ENCODE measurements around the gene CCR6.
"Not testable (repeated sequence)": the region's sequence is repeated elsewhere in the genome, so short reads cannot be mapped to it uniquely, and the experiment has no call there.

Gene CCR6

DNA sequence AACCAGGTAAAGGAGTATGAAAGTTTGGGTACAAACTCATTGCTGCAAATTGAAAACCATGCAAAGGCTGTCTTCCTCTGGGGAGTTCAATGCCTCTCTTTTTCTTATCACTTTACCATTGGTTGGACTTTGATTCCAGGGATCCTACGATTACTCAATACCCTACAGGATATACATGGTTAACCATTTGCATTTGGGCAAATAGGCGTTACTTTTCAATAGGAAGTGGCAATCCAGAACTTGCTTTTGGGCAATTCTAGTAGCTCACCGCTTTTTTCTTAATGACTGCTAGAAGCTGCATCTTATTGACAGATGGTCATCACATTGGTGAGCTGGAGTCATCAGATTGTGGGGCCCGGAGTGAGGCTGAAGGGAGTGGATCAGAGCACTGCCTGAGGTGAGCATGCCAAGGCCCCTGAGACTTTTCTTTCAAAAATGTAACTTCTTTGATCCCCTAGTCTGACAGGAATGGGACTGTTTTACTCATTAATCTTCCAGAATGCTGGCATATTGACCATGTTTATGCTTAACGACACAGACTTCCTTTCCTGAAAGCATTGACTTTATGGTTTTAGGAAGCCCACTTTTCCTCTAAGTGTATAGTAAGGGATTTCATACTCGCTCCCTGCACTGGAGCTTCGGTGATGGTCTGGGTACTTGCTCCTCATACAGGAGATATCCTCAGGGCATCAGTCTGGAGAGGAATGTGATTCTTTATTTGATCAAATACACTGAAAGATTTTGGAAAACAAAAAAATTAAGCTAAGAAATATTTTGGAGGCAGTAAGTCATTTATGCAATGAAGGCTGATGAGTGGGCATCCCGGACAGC, at the start of gene CCR6:
Gene CCR6, plus strand, starts transcription at position 270 of the 831 bp plus-strand sequence. CDS start 13,039 bp downstream, outside the sequence.
- H3K27ac ChIP-seq (ENCODE audit: low read depth, low read length) = no peak within 1 kb of the TSS
- no peaks in the 10 kb centered on the region for H3K36me3 ChIP-seq (ENCODE audit: control insufficient read depth, insufficient read depth, low read length)
- H3K4me3 ChIP-seq (ENCODE audit: low read length) = no peak within 1 kb of the TSS
- H3K4me1 ChIP-seq (ENCODE audit: control insufficient read depth, insufficient read depth, low read length) = peaks cover 2% of the 10 kb centered on the region
- no peaks in the 10 kb centered on the region for H3K27me3 ChIP-seq (ENCODE audit: control insufficient read depth, insufficient read depth, low read length)
- no peak within 1 kb of the TSS for H3K9ac ChIP-seq (ENCODE audit: low read length)

DNA sequence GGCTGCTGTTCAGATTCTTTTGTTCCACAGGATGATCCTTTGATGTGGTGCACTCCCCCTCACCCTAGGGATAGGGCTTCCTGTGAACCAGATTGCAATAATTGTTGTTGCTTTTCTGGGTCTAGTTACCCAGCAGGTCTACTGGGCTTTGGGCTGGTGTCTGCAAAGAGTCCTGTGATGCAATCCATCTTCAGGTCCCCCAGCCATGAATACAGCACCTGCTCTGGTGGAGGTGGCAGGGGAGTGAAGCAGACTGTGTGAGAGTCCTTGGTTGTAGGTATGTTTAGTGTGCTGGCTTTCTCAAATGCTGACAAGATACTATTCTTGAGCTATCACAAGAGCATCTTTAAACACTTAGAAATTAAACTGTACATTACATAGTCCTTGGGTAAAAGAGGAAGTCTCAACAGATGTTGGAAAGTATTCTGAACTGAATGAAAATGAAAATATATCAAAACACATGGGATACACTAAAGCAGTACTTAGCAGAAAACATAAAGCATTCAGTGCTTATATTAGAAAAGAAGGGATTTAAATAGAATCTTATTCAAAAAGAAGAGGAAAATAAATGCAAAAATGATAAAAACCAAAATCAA, 49.1 kb upstream of the CCR6 start:
- Histone ChIP-seq H3K4me3 (ENCODE audit: low read length) (no peak overlapping the region), H3K36me3 (ENCODE audit: control insufficient read depth, insufficient read depth, low read length) (no peaks in the 10 kb centered on the region), H3K27me3 (ENCODE audit: control insufficient read depth, insufficient read depth, low read length) (no peaks in the 10 kb centered on the region), H3K9ac (ENCODE audit: low read length) (no peak overlapping the region), H3K27ac (ENCODE audit: low read depth, low read length) (no peak overlapping the region), H3K4me1 (ENCODE audit: control insufficient read depth, insufficient read depth, low read length) (no peaks in the 10 kb centered on the region)

DNA sequence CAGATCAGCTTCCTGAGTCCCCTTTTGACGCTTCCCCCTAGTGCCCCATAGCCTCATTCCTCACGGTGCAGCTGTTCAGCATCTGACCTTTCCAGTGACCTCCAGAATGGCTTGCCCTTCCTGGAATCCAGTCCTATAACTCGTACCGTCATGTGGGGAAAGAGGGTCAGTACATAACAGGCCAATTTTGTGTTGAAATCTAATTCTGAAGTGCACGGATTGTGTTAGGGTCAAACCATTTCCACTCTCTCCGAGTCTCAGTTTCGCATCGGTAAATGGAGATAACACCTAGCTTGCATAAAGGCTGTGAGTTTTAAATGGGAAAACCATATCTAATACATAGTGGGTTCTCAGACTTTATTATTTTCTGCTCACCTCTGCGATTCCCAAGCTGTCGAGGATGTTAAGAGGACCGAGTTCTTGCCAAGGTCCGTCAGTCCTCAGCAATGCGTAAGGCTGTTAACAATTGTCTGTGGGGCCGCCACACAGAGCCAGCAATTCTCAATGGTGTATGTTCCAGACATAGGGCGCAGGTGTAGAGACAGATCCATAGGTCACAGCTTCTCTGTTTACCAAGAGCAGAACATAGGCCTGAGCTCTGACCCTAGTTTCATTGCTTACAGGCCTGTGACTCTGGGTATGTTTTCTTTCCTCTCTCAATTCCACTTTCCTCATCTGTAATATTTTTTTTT, 45.5 kb upstream of the CCR6 start:
- Histone ChIP-seq H3K27me3 (ENCODE audit: control insufficient read depth, insufficient read depth, low read length) (no peaks in the 10 kb centered on the region), H3K4me3 (ENCODE audit: low read length) (no peak overlapping the region), H3K36me3 (ENCODE audit: control insufficient read depth, insufficient read depth, low read length) (no peaks in the 10 kb centered on the region), H3K9ac (ENCODE audit: low read length) (no peak overlapping the region), H3K4me1 (ENCODE audit: control insufficient read depth, insufficient read depth, low read length) (no peaks in the 10 kb centered on the region), H3K27ac (ENCODE audit: low read depth, low read length) (no peak overlapping the region)

- H3K4me1 ChIP-seq (ENCODE audit: control insufficient read depth, insufficient read depth, low read length) = no peaks in the 10 kb centered on the region
- no peaks in the 10 kb centered on the region for H3K27me3 ChIP-seq (ENCODE audit: control insufficient read depth, insufficient read depth, low read length)
- H3K9ac ChIP-seq (ENCODE audit: low read length) = no peak overlapping the region
- H3K4me3 ChIP-seq (ENCODE audit: low read length) = no peak overlapping the region
- no peaks in the 10 kb centered on the region for H3K36me3 ChIP-seq (ENCODE audit: control insufficient read depth, insufficient read depth, low read length)
- no peak overlapping the region for H3K27ac ChIP-seq (ENCODE audit: low read depth, low read length)
These were observed 44.2 kb upstream of the CCR6 start for GRCh38 chr6:167078745-167079144.

DNA sequence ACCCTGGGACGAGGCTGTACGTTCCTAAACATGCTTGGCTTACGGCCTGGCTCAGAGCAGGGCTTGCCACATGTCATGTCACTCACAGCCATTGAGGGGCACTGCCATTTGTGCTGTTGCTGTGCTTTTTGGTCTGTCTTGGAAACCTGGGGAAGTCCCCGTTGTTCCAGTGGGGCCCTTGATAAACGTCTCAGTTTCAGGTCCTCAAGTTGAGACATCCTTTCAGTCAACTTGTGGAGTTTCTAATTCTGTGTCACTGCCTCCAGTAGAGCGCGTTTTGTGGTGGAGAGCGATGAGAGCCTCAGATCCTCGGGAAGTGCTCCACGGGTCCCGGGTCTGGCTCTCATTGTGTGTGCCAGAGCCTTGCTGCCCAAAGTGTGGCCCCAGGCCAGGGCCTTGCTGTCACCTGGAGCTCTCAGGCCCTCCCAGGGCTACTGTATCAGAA, 43.0 kb upstream of the CCR6 start:
- Histone ChIP-seq H3K27me3 (ENCODE audit: control insufficient read depth, insufficient read depth, low read length) (no peaks in the 10 kb centered on the region), H3K9ac (ENCODE audit: low read length) (no peak overlapping the region), H3K4me3 (ENCODE audit: low read length) (no peak overlapping the region), H3K36me3 (ENCODE audit: control insufficient read depth, insufficient read depth, low read length) (no peaks in the 10 kb centered on the region), H3K27ac (ENCODE audit: low read depth, low read length) (no peak overlapping the region), H3K4me1 (ENCODE audit: control insufficient read depth, insufficient read depth, low read length) (no peaks in the 10 kb centered on the region)

DNA sequence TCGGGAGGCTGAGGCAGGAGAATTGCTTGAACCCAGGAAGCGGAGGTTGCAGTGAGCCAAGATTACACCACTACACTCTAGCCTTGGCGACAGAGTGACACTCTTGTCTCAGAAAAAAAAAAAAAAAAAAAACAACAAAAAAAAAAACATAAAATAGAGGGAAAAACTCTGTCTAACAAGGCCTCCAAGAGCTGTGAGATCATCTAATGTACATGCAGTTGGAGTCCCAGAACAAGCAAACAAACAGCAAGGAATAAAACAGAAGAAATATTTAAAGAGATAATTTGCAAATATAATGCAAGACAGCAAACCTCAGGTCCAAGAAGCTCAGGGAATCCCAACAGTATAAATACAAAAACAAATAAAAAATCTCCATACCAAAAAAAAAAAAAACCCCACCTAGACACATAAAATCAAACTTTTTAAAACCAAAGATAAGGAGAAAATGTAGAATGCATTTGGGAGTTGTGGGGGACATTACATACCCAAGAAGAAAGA, 35.0 kb upstream of the CCR6 start:
- H3K36me3 ChIP-seq (ENCODE audit: control insufficient read depth, insufficient read depth, low read length) = no peaks in the 10 kb centered on the region
- H3K9ac ChIP-seq (ENCODE audit: low read length) = no peak overlapping the region
- no peaks in the 10 kb centered on the region for H3K4me1 ChIP-seq (ENCODE audit: control insufficient read depth, insufficient read depth, low read length)
- H3K4me3 ChIP-seq (ENCODE audit: low read length) = no peak overlapping the region
- no peaks in the 10 kb centered on the region for H3K27me3 ChIP-seq (ENCODE audit: control insufficient read depth, insufficient read depth, low read length)
- H3K27ac ChIP-seq (ENCODE audit: low read depth, low read length) = no peak overlapping the region

GRCh38 chr6:167088741-167089140, 34.2 kb upstream of the CCR6 start:
- not testable (repeated sequence) for H3K9ac ChIP-seq (ENCODE audit: low read length); H3K4me3 ChIP-seq (ENCODE audit: low read length); H3K36me3 ChIP-seq (ENCODE audit: control insufficient read depth, insufficient read depth, low read length); H3K27ac ChIP-seq (ENCODE audit: low read depth, low read length); H3K27me3 ChIP-seq (ENCODE audit: control insufficient read depth, insufficient read depth, low read length); H3K4me1 ChIP-seq (ENCODE audit: control insufficient read depth, insufficient read depth, low read length)

DNA sequence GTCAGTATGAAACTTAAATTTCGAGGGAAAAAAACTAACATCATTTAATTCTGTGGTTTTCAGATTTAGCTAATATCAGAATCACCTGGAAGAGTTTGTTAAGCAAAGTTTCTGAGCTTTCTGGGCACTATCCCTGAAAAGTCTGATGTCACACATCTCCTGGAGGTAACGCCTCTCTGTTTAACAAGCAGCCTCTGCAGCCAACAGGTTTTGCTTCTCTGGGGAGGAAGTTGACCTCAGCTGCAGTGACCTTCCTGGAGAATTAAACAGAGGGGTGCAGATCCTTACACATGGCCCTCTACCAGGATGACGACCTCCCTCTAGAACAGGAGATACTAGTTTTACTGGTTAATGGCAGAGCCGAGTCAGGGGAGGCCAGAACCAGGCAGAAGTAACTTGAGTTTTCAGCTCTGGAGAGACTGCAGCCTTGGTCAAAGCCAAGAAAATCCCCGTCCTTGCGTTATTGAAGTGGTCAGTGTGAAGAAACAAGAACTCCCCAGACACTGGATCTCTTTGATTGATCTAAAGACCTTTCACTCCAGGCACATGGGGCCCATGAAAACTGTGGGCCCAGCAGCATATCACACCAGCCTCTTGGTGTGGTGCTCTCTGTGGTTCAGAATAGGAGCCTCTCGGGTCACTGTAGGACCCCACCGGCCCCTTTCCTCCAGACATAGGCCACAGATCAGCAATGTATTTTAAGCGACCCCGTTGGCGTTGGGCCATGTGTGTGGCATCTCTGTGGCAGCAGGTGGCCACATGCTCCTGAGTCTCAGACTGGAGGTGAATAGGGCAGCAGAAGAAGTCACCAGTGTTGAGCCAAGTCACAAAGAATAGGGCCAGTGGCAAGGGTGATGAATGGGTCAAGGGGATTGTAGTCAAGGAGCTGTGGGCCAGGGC, 33.4 kb upstream of the CCR6 start:
- Histone ChIP-seq H3K4me1 (ENCODE audit: control insufficient read depth, insufficient read depth, low read length) (no peaks in the 10 kb centered on the region), H3K27ac (ENCODE audit: low read depth, low read length) (no peak overlapping the region), H3K4me3 (ENCODE audit: low read length) (no peak overlapping the region), H3K27me3 (ENCODE audit: control insufficient read depth, insufficient read depth, low read length) (no peaks in the 10 kb centered on the region), H3K9ac (ENCODE audit: low read length) (no peak overlapping the region), H3K36me3 (ENCODE audit: control insufficient read depth, insufficient read depth, low read length) (no peaks in the 10 kb centered on the region)

DNA sequence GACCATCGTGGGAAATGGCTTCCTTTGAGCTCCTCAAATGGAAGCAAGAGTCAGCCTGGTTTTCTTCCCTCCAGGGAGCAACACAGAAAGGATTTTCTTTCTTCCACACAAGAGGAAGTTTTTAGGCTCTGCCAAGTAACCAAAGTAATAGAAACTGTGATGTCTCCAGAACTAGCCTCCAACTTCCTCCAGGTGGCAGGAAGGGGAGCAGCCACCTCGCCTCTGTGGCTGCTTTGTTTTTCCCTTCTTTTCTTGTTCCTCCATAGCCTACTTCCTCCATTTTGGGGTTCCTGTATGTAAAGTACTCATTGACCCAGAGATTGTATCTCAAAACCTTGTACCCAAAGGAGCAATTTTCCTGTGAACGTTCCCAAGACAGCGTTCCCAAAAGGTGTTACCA, 32.7 kb upstream of the CCR6 start:
- Histone ChIP-seq H3K27ac (ENCODE audit: low read depth, low read length) (no peak overlapping the region), H3K4me3 (ENCODE audit: low read length) (no peak overlapping the region), H3K4me1 (ENCODE audit: control insufficient read depth, insufficient read depth, low read length) (no peaks in the 10 kb centered on the region), H3K36me3 (ENCODE audit: control insufficient read depth, insufficient read depth, low read length) (no peaks in the 10 kb centered on the region), H3K9ac (ENCODE audit: low read length) (no peak overlapping the region), H3K27me3 (ENCODE audit: control insufficient read depth, insufficient read depth, low read length) (no peaks in the 10 kb centered on the region)

GRCh38 chr6:167091026-167091804, 31.7 kb upstream of the CCR6 start:
- no peaks in the 10 kb centered on the region for H3K36me3 ChIP-seq (ENCODE audit: control insufficient read depth, insufficient read depth, low read length)
- no peaks in the 10 kb centered on the region for H3K4me1 ChIP-seq (ENCODE audit: control insufficient read depth, insufficient read depth, low read length)
- no peak overlapping the region for H3K4me3 ChIP-seq (ENCODE audit: low read length)
- H3K27me3 ChIP-seq (ENCODE audit: control insufficient read depth, insufficient read depth, low read length) = no peaks in the 10 kb centered on the region
- H3K9ac ChIP-seq (ENCODE audit: low read length) = no peak overlapping the region
- no peak overlapping the region for H3K27ac ChIP-seq (ENCODE audit: low read depth, low read length)

GRCh38 chr6:167091805-167092107, 31.1 kb upstream of the CCR6 start:
- Histone ChIP-seq H3K4me3 (ENCODE audit: low read length) (no peak overlapping the region), H3K9ac (ENCODE audit: low read length) (no peak overlapping the region), H3K27ac (ENCODE audit: low read depth, low read length) (no peak overlapping the region), H3K27me3 (ENCODE audit: control insufficient read depth, insufficient read depth, low read length) (no peaks in the 10 kb centered on the region), H3K36me3 (ENCODE audit: control insufficient read depth, insufficient read depth, low read length) (no peaks in the 10 kb centered on the region), H3K4me1 (ENCODE audit: control insufficient read depth, insufficient read depth, low read length) (no peaks in the 10 kb centered on the region)

Measured in rectal smooth muscle tissue (tissue), 1 donor.